Duodenal mucosa (tissue), 2 donors: ENCODE measurements around the gene NAALADL2.
"Not testable (repeated sequence)": the region's sequence is repeated elsewhere in the genome, so short reads cannot be mapped to it uniquely, and the experiment has no call there.

ENCODE experiments used
- H3K27ac ChIP-seq: one replicate; pipeline ENCODE4 v1.7.0; 2013; ENCODE audit warnings: low read depth, low read length
- H3K27me3 ChIP-seq, 2 donors: one replicate each; pipeline ENCODE4 v1.7.0; 2013; ENCODE audit warnings: low read length in 2 of 2, control low read depth in 1 of 2; ENCODE audit not compliant: insufficient read depth in 2 of 2, control insufficient read depth in 1 of 2
- H3K36me3 ChIP-seq, 2 donors: one replicate each; pipeline ENCODE4 v1.7.0; 2013; ENCODE audit warnings: low read length in 2 of 2, control low read depth in 1 of 2; ENCODE audit not compliant: insufficient read depth in 2 of 2, control insufficient read depth in 1 of 2
- H3K4me1 ChIP-seq, 2 donors: one replicate each; pipeline ENCODE4 v1.7.0; 2013; ENCODE audit warnings: low read length in 2 of 2, control low read depth in 1 of 2; ENCODE audit not compliant: insufficient read depth in 2 of 2, control insufficient read depth in 1 of 2
- H3K4me3 ChIP-seq, 2 donors: one replicate each; pipeline ENCODE4 v1.7.0; 2013; ENCODE audit warnings: low read length in 2 of 2, low read depth in 1 of 2
- H3K9ac ChIP-seq, 2 donors: one replicate each; pipeline ENCODE4 v1.7.0; 2013; ENCODE audit warnings: low read length in 2 of 2, low read depth in 1 of 2
- H3K9me3 ChIP-seq, 2 donors: one replicate each; pipeline ENCODE4 v1.7.0; 2013; ENCODE audit warnings: low read length in 2 of 2, control low read depth in 1 of 2; ENCODE audit not compliant: control insufficient read depth in 1 of 2

The NAALADL2 gene

DNA sequence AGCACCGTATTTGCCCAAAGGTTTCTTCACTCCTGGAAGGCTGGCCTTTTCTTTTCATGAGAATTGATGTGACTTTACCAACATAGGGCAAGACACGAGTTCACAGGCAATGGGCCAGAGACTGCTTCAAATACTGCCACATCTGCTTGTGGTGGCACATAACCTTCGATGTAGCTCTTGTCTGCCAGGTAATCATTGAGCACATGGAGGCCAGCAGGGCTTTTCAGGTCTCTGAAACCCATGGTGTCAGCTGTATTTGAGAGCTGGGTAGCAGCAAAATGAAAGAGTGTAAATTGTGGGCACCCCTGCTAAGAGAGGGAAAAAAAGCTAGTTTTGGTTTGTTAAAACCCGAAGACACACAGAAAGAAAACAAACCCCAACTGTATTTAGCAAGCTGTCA, 200.7 kb downstream of the NAALADL2 start:
- H3K4me1 ChIP-seq = no peaks in the 10 kb centered on the region
- H3K4me3 ChIP-seq = no peak overlapping the region
- H3K27ac ChIP-seq = no peak overlapping the region
- peaks cover 0 to 3% of the 10 kb centered on the region in 2 donors for H3K9me3 ChIP-seq
- H3K9ac ChIP-seq = no peak overlapping the region
- H3K36me3 ChIP-seq = no peaks in the 10 kb centered on the region
- no peaks in the 10 kb centered on the region for H3K27me3 ChIP-seq

- no peak overlapping the region for H3K9ac ChIP-seq
- peaks cover 3 to 12% of the 10 kb centered on the region in 2 donors for H3K4me1 ChIP-seq
- H3K9me3 ChIP-seq = no peaks in the 10 kb centered on the region
- H3K27ac ChIP-seq = no peak overlapping the region
- H3K4me3 ChIP-seq = no peak overlapping the region
- no peaks in the 10 kb centered on the region for H3K36me3 ChIP-seq
- H3K27me3 ChIP-seq = no peaks in the 10 kb centered on the region
These were observed 206.4 kb downstream of the NAALADL2 start for GRCh38 chr3:175065497-175065896.

GRCh38 chr3:175066617-175067415, 207.7 kb downstream of the NAALADL2 start:
- no peak overlapping the region for H3K9ac ChIP-seq

DNA sequence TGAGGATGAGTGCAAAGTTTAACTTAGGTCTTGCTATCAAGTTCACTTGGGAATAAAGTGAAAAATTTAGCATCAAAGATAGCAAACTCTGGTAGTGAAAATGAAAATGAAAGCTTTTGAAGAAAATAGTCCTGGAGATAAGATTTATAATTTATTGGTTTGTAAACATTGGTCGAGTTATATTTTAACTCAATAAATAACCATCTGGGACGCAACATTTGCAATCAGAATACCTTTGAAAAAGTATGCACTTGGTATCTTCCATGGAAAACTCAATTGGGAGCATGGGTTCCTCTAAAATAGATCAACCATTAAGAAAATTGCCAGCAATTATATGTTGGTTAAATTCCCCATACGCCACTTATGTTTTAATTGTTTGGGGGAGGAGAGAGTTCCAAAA, 209.5 kb downstream of the NAALADL2 start:
- Histone ChIP-seq H3K27ac (no peak overlapping the region), H3K4me3 (no peak overlapping the region), H3K9me3 (no peaks in the 10 kb centered on the region), H3K4me1 (peaks cover 3 to 22% of the 10 kb centered on the region in 2 donors), H3K36me3 (no peaks in the 10 kb centered on the region), H3K27me3 (no peaks in the 10 kb centered on the region), H3K9ac (no peak overlapping the region)

More at GRCh38 chr3:175066617-175067415, 207.7 kb downstream of the NAALADL2 start:
- Histone ChIP-seq H3K4me1 (peaks cover 3 to 17% of the 10 kb centered on the region in 2 donors), H3K4me3 (no peak overlapping the region), H3K27ac (no peak overlapping the region), H3K27me3 (no peaks in the 10 kb centered on the region), H3K9me3 (no peaks in the 10 kb centered on the region), H3K36me3 (no peaks in the 10 kb centered on the region)

- Histone ChIP-seq H3K4me1 (peaks cover 3 to 15% of the 10 kb centered on the region in 2 donors), H3K4me3 (no peak overlapping the region), H3K27me3 (no peaks in the 10 kb centered on the region), H3K9me3 (no peaks in the 10 kb centered on the region), H3K27ac (no peak overlapping the region), H3K36me3 (no peaks in the 10 kb centered on the region), H3K9ac (no peak overlapping the region)
These were observed 211.8 kb downstream of the NAALADL2 start for GRCh38 chr3:175070946-175071345.

DNA sequence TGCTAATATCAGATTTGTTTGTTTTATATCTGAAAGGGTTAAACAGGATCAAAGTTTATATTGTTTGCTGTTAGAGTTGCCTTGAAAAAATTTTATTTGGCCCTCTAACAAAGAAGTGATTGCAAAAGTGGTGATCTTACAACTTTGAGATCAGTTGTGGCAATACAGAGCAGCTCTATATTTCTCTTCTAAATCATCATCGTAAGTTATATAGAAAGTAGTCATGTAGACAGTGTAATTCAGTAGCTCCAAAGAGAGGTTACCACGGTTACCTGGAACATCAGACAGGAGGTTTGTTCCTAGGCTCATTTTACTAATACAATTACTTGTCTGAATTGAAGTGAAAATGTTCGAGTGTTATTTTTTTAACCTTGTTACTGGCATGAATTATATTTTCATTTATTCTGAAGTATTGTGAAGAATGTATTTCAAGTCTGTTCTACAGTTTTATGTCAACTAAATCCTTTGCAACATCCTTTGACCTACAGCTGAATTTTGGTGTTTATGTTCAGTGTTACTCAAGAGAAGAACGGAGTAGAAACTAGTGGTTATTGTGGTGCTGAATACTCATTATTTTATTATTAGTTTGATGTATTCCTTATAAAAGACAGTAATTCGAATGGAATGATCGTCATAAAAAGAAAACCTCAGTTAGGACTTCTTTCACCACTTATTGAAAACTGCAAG, 214.2 kb downstream of the NAALADL2 start:
- no peak overlapping the region for H3K27ac ChIP-seq
- no peaks in the 10 kb centered on the region for H3K9me3 ChIP-seq
- no peak overlapping the region for H3K4me3 ChIP-seq
- H3K27me3 ChIP-seq = no peaks in the 10 kb centered on the region
- H3K4me1 ChIP-seq = peaks cover 0 to 10% of the 10 kb centered on the region in 2 donors
- H3K9ac ChIP-seq = no peak overlapping the region
- no peaks in the 10 kb centered on the region for H3K36me3 ChIP-seq

GRCh38 chr3:175075269-175075668, 216.1 kb downstream of the NAALADL2 start:
- H3K36me3 ChIP-seq = no peaks in the 10 kb centered on the region
- no peak overlapping the region for H3K9ac ChIP-seq
- H3K9me3 ChIP-seq = no peaks in the 10 kb centered on the region
- peaks cover 0 to 10% of the 10 kb centered on the region in 2 donors for H3K4me1 ChIP-seq
- no peaks in the 10 kb centered on the region for H3K27me3 ChIP-seq
- no peak overlapping the region for H3K27ac ChIP-seq
- H3K4me3 ChIP-seq = no peak overlapping the region

DNA sequence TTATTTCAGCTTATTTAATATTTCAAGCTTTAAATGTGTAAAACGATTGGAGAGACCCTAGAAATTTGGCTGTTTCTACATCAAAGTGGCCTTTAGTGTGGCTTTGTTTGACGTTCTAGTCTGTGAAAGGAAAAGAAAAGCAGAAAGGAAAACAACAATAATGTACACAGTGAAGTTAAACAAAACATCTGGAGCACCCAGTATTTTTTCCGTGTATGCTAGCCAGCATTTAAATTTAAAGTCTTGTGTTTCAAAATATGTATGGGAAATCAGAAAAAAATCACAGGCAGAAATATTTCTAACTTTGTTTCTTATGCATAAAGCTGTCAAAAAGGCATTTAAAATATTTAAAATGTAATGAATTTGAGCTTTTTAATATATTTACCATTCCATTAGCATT, 218.1 kb downstream of the NAALADL2 start:
- H3K9ac ChIP-seq = no peak overlapping the region

GRCh38 chr3:175082631-175083030, 223.5 kb downstream of the NAALADL2 start:
- H3K27ac ChIP-seq = no peak overlapping the region
- H3K9me3 ChIP-seq = no peaks in the 10 kb centered on the region
- H3K36me3 ChIP-seq = no peaks in the 10 kb centered on the region
- H3K27me3 ChIP-seq = no peaks in the 10 kb centered on the region
- H3K4me3 ChIP-seq = no peak overlapping the region
- H3K4me1 ChIP-seq = no peaks in the 10 kb centered on the region
- no peak overlapping the region for H3K9ac ChIP-seq

More for the DNA sequence above, 218.1 kb downstream of the NAALADL2 start:
- Histone ChIP-seq H3K4me3 (no peak overlapping the region), H3K4me1 (peaks cover 0 to 6% of the 10 kb centered on the region in 2 donors), H3K36me3 (no peaks in the 10 kb centered on the region), H3K9me3 (no peaks in the 10 kb centered on the region), H3K27ac (no peak overlapping the region), H3K27me3 (no peaks in the 10 kb centered on the region)

DNA sequence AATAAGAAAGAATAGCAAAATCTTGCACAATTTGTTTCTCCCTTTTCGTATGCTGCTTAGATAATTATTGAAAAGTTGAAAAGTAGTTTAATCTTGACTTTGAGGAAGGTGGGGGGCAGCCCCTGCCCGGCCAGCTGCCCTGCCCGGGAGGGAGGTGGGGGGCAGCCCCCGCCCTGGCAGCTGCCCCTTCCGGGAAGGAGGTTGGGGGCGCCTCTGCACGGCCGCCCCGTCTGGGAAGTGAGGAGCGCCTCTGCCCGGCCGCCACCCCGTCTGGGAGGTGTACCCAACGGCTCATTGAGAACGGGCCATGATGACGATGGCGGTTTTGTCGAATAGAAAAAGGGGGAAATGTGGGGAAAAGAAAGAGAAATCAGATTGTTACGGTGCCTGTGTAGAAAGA, 228.0 kb downstream of the NAALADL2 start:
- H3K9ac ChIP-seq, H3K4me3 ChIP-seq: not testable (repeated sequence)

More for the DNA sequence above, 228.0 kb downstream of the NAALADL2 start:
- H3K36me3 ChIP-seq, H3K4me1 ChIP-seq, H3K9me3 ChIP-seq, H3K27me3 ChIP-seq, H3K27ac ChIP-seq: not testable (repeated sequence)
